Adipocyte (in vitro differentiated cells): Measurements from ENCODE around the gene PLEKHG1.

ENCODE experiments used
- DNase-seq: peaks from one replicate; pipeline ENCODE4 v3.0.0-alpha.2; 2015; ENCODE audit warnings: low read depth
- H3K27me3 ChIP-seq: replicated peaks from 2 replicates; pipeline ENCODE4 v1.7.0; 2013; ENCODE audit warnings: mild to moderate bottlenecking, low read length, moderate library complexity; ENCODE audit not compliant: control insufficient read depth, insufficient read depth
- H3K36me3 ChIP-seq: 2 replicates; pipeline ENCODE4 v1.7.0; 2013; ENCODE audit warnings: low read length, mild to moderate bottlenecking, moderate library complexity; ENCODE audit not compliant: control insufficient read depth, insufficient read depth, severe bottlenecking
- H3K4me1 ChIP-seq: 2 replicates; pipeline ENCODE4 v1.7.0; 2013; ENCODE audit warnings: mild to moderate bottlenecking, low read length, moderate library complexity; ENCODE audit not compliant: control insufficient read depth, insufficient read depth
- H3K4me3 ChIP-seq: 2 replicates; pipeline ENCODE4 v1.7.0; 2013; ENCODE audit warnings: mild to moderate bottlenecking, low read length, moderate library complexity
- H3K9ac ChIP-seq: 2 replicates; pipeline ENCODE4 v1.7.0; 2013; ENCODE audit warnings: mild to moderate bottlenecking, low read length, moderate library complexity
- H3K9me3 ChIP-seq: 2 replicates; pipeline ENCODE4 v1.7.0; 2013; ENCODE audit warnings: mild to moderate bottlenecking, low read length, moderate library complexity; ENCODE audit not compliant: control insufficient read depth

PLEKHG1 gene

GRCh38 chr6:150632785-150633485, 33.2 kb downstream of the PLEKHG1 start:
- Histone ChIP-seq H3K4me3 (no peak overlapping the region), H3K36me3 (no peaks in the 10 kb centered on the region), H3K27me3 (peaks cover 8% of the 10 kb centered on the region), H3K9ac (no peak overlapping the region), H3K9me3 (no peaks in the 10 kb centered on the region), H3K4me1 (peaks cover 6% of the 10 kb centered on the region)
- no peak for DNase-seq

GRCh38 chr6:150633486-150633834, 33.8 kb downstream of the PLEKHG1 start:
- Histone ChIP-seq H3K27me3 (peaks cover 8% of the 10 kb centered on the region), H3K9ac (no peak overlapping the region), H3K36me3 (no peaks in the 10 kb centered on the region), H3K4me3 (no peak overlapping the region), H3K9me3 (no peaks in the 10 kb centered on the region), H3K4me1 (peaks cover 6% of the 10 kb centered on the region)
- no peak for DNase-seq

- peaks cover 6% of the 10 kb centered on the region for H3K4me1 ChIP-seq
- no peak overlapping the region for H3K9ac ChIP-seq
- no peaks in the 10 kb centered on the region for H3K9me3 ChIP-seq
- DNase-seq: no peak
- H3K27me3 ChIP-seq: peaks cover 8% of the 10 kb centered on the region
- H3K36me3 ChIP-seq: no peaks in the 10 kb centered on the region
- no peak overlapping the region for H3K4me3 ChIP-seq
Measured at GRCh38 chr6:150634176-150634963, 34.7 kb downstream of the PLEKHG1 start.

GRCh38 chr6:150634964-150635292, 35.2 kb downstream of the PLEKHG1 start:
- Histone ChIP-seq H3K27me3 (peaks cover 8% of the 10 kb centered on the region), H3K4me3 (no peak overlapping the region), H3K9me3 (no peaks in the 10 kb centered on the region), H3K4me1 (peaks cover 6% of the 10 kb centered on the region), H3K9ac (no peak overlapping the region), H3K36me3 (no peaks in the 10 kb centered on the region)
- DNase-seq: no peak

GRCh38 chr6:150635906-150636514, 36.3 kb downstream of the PLEKHG1 start:
- H3K36me3 ChIP-seq: no peaks in the 10 kb centered on the region
- H3K4me3 ChIP-seq: no peak overlapping the region
- no peak overlapping the region for H3K9ac ChIP-seq
- peaks cover 6% of the 10 kb centered on the region for H3K4me1 ChIP-seq
- DNase-seq: no peak
- H3K27me3 ChIP-seq: no peaks in the 10 kb centered on the region
- H3K9me3 ChIP-seq: no peaks in the 10 kb centered on the region

GRCh38 chr6:150636808-150637207, 37.1 kb downstream of the PLEKHG1 start:
- peaks cover 4% of the 10 kb centered on the region for H3K4me1 ChIP-seq
- H3K4me3 ChIP-seq: no peak overlapping the region
- no peaks in the 10 kb centered on the region for H3K27me3 ChIP-seq
- no peak for DNase-seq
- no peaks in the 10 kb centered on the region for H3K9me3 ChIP-seq
- no peaks in the 10 kb centered on the region for H3K36me3 ChIP-seq
- no peak overlapping the region for H3K9ac ChIP-seq

GRCh38 chr6:150637266-150637665, 37.6 kb downstream of the PLEKHG1 start:
- Histone ChIP-seq H3K9me3 (no peaks in the 10 kb centered on the region), H3K4me3 (no peak overlapping the region), H3K27me3 (no peaks in the 10 kb centered on the region), H3K9ac (no peak overlapping the region), H3K36me3 (no peaks in the 10 kb centered on the region), H3K4me1 (no peaks in the 10 kb centered on the region)
- no peak for DNase-seq

GRCh38 chr6:150638267-150638666, 38.6 kb downstream of the PLEKHG1 start:
- Histone ChIP-seq H3K4me3 (no peak overlapping the region), H3K36me3 (no peaks in the 10 kb centered on the region), H3K4me1 (no peaks in the 10 kb centered on the region), H3K27me3 (no peaks in the 10 kb centered on the region), H3K9me3 (no peaks in the 10 kb centered on the region), H3K9ac (no peak overlapping the region)
- no peak for DNase-seq

GRCh38 chr6:150638765-150639164, 39.1 kb downstream of the PLEKHG1 start:
- Histone ChIP-seq H3K4me3 (no peak overlapping the region), H3K4me1 (no peaks in the 10 kb centered on the region), H3K27me3 (no peaks in the 10 kb centered on the region), H3K9ac (no peak overlapping the region), H3K36me3 (no peaks in the 10 kb centered on the region), H3K9me3 (no peaks in the 10 kb centered on the region)
- DNase-seq: no peak

- Histone ChIP-seq H3K27me3 (no peaks in the 10 kb centered on the region), H3K9ac (no peak overlapping the region), H3K36me3 (no peaks in the 10 kb centered on the region), H3K4me1 (no peaks in the 10 kb centered on the region), H3K4me3 (no peak overlapping the region), H3K9me3 (no peaks in the 10 kb centered on the region)
- DNase-seq: no peak
Measured at GRCh38 chr6:150639823-150640331, 40.2 kb downstream of the PLEKHG1 start.

- no peak for DNase-seq
Measured at GRCh38 chr6:150640556-150641209, 41.0 kb downstream of the PLEKHG1 start.

More at GRCh38 chr6:150640556-150641209, 41.0 kb downstream of the PLEKHG1 start:
- Histone ChIP-seq H3K4me1 (no peaks in the 10 kb centered on the region), H3K9me3 (no peaks in the 10 kb centered on the region), H3K9ac (no peak overlapping the region), H3K36me3 (no peaks in the 10 kb centered on the region), H3K27me3 (no peaks in the 10 kb centered on the region), H3K4me3 (no peak overlapping the region)
